Tibial artery (tissue), 4 donors: Measurements from ENCODE around the gene FRYL.

Source experiments
- DNase-seq, 2 donors: peaks; one replicate each; pipeline ENCODE4 v3.0.0-alpha.2; 2019
- H3K27ac ChIP-seq, 2 donors: fragments of 200-600 bp; sonication (generic) in 1 of 2; 1 replicate in 1 of 2; 2 replicates in 1 of 2; pipeline ENCODE4 v1.5.1; 2018 to 2019; ENCODE audit warnings: mild to moderate bottlenecking in 1 of 2
- H3K27me3 ChIP-seq, 2 donors: fragments of 200-600 bp; sonication (generic) in 1 of 2; one replicate each; pipeline versions ENCODE4 v1.5.1 to v1.6.0; 2016 to 2019
- H3K36me3 ChIP-seq, 3 donors: fragments of 200-600 bp; sonication (generic) in 2 of 3; one replicate each; pipeline ENCODE4 v1.5.1; 2016 to 2019; ENCODE audit warnings: mild to moderate bottlenecking in 2 of 3
- H3K4me1 ChIP-seq, 4 donors: fragments of 200-600 bp; sonication (generic) in 2 of 4; 1 replicate in 3 of 4; 2 replicates in 1 of 4; pipeline ENCODE4 v1.5.1; 2016 to 2019
- H3K4me3 ChIP-seq, 2 donors: fragments of 200-600 bp; sonication (generic) in 1 of 2; 1 replicate in 1 of 2; 2 replicates in 1 of 2; pipeline ENCODE4 v1.5.1; 2018 to 2019; ENCODE audit warnings: mild to moderate bottlenecking in 2 of 2
- H3K9me3 ChIP-seq, 3 donors: fragments of 200-600 bp; sonication (generic) in 1 of 3; one replicate each; pipeline ENCODE4 v1.5.1; 2016 to 2019
- CTCF ChIP-seq, 2 experiments: fragments of 200-600 bp in 1 of 2; fragments of 450-650 bp in 1 of 2; IDR thresholded peaks; one replicate each; pipeline ENCODE4 v1.5.1; 2017 to 2019; ENCODE audit warnings: antibody characterized with exemption in 2 of 2, mild to moderate bottlenecking in 1 of 2, moderate library complexity in 1 of 2
- intact Hi-C: fragments of 100-400 bp; cut with DNase I; formaldehyde crosslinking; loops from one replicate; pipeline ENCODE4 v1.15.0; 2023; ENCODE audit warnings: low total_unique reads

Gene FRYL

GRCh38 chr4:48575964-48576363 is 204.1 kb downstream of the FRYL start:
- Histone ChIP-seq H3K27ac (no peak overlapping the region), H3K36me3 (peaks cover 46 to 54% (median 53%) of the 10 kb centered on the region in 3 donors), H3K4me3 (no peak overlapping the region), H3K4me1 (no peaks in the 10 kb centered on the region), H3K27me3 (no peaks in the 10 kb centered on the region), H3K9me3 (no peaks in the 10 kb centered on the region)
- DNase-seq, result no peak
- intact Hi-C loops, result loop anchor here (5.0 kb wide), 1 partner anchor 386 kb away; no protein-coding TSS in a partner anchor
- TF ChIP-seq CTCF (IDR thresholded peaks at IDR 0.05), result no peak

- H3K9me3 ChIP-seq, result no peaks in the 10 kb centered on the region
- peaks cover 83 to 92% (median 85%) of the 10 kb centered on the region in 3 donors for H3K36me3 ChIP-seq
- no peaks in the 10 kb centered on the region for H3K27me3 ChIP-seq
- TF ChIP-seq CTCF (IDR thresholded peaks at IDR 0.05), result no peak
- H3K4me3 ChIP-seq, result no peak overlapping the region
- intact Hi-C loops, result no loop called here
- no peak for DNase-seq
- no peak overlapping the region for H3K27ac ChIP-seq
- no peaks in the 10 kb centered on the region for H3K4me1 ChIP-seq
Observed at GRCh38 chr4:48571471-48571870, 208.6 kb downstream of the FRYL start.

- Histone ChIP-seq H3K4me1 (no peaks in the 10 kb centered on the region), H3K36me3 (peaks cover 83 to 92% (median 85%) of the 10 kb centered on the region in 3 donors), H3K27ac (no peak overlapping the region), H3K4me3 (no peak overlapping the region), H3K9me3 (no peaks in the 10 kb centered on the region), H3K27me3 (no peaks in the 10 kb centered on the region)
- intact Hi-C loops, result no loop called here
- no peak for DNase-seq
- no peak for TF ChIP-seq CTCF (IDR thresholded peaks at IDR 0.05)
Observed at GRCh38 chr4:48570646-48571220, 209.3 kb downstream of the FRYL start.

- intact Hi-C loops, result loop anchor here (10.0 kb wide), 1 partner anchor 51 kb away; no protein-coding TSS in a partner anchor
- DNase-seq, result no peak
- Histone ChIP-seq H3K27ac (no peak overlapping the region), H3K27me3 (no peaks in the 10 kb centered on the region), H3K9me3 (no peaks in the 10 kb centered on the region), H3K4me3 (no peak overlapping the region), H3K4me1 (no peaks in the 10 kb centered on the region), H3K36me3 (peaks cover 88 to 97% (median 93%) of the 10 kb centered on the region in 3 donors)
- no peak for TF ChIP-seq CTCF (IDR thresholded peaks at IDR 0.05)
Observed at GRCh38 chr4:48566034-48566384, 214.1 kb downstream of the FRYL start.

- TF ChIP-seq CTCF (IDR thresholded peaks at IDR 0.05), result no peak
- intact Hi-C loops, result loop anchor here (10.0 kb wide), 1 partner anchor 51 kb away; no protein-coding TSS in a partner anchor
- H3K4me3 ChIP-seq, result no peak overlapping the region
- H3K36me3 ChIP-seq, result peaks cover 88 to 97% (median 93%) of the 10 kb centered on the region in 3 donors
- no peaks in the 10 kb centered on the region for H3K9me3 ChIP-seq
- no peaks in the 10 kb centered on the region for H3K4me1 ChIP-seq
- H3K27me3 ChIP-seq, result no peaks in the 10 kb centered on the region
- DNase-seq, result no peak
- H3K27ac ChIP-seq, result no peak overlapping the region
Observed at GRCh38 chr4:48565362-48566033, 214.6 kb downstream of the FRYL start.
